PC-9 (cell line): ENCODE results near the gene GZMM.

Source experiments
- CTCF ChIP-seq: fragments of 200-600 bp; sonication (generic); conservative IDR thresholded peaks from 2 replicates; pipeline ENCODE4 v1.6.1; 2017; ENCODE audit warnings: mixed run types, antibody characterized with exemption, mild to moderate bottlenecking, moderate library complexity
- EZH2 ChIP-seq: fragments of 200-600 bp; sonication (generic); IDR thresholded peaks from 2 replicates; pipeline ENCODE4 v1.8.0; 2017; ENCODE audit warnings: antibody characterized with exemption, low read depth

GRCh38 chr19:496112-496665, 47.7 kb upstream of the GZMM start, which contains the start of gene MADCAM1:
- no peak for TF ChIP-seq EZH2
- no peak for TF ChIP-seq CTCF
